Nephron (organoid): Measurements from ENCODE around the gene IQCN.

Experiments used
- H3K27ac Mint-ChIP-seq, 3 experiments: 2 replicates each; pipeline ENCODE4 v1.8.0; 2020; ENCODE audit warnings: mixed read lengths in 3 of 3, mild to moderate bottlenecking in 2 of 3, moderate library complexity in 1 of 3
- H3K27me3 Mint-ChIP-seq: 2 replicates; pipeline ENCODE4 v1.8.0; 2021; ENCODE audit warnings: low read depth, mild to moderate bottlenecking, moderate library complexity, mixed read lengths
- H3K36me3 Mint-ChIP-seq: 2 replicates; pipeline ENCODE4 v1.8.0; 2020; ENCODE audit warnings: low read depth, mixed read lengths
- H3K4me1 Mint-ChIP-seq: 2 replicates; pipeline ENCODE4 v1.8.0; 2020; ENCODE audit warnings: mixed read lengths
- H3K4me3 Mint-ChIP-seq, 3 experiments: 2 replicates each; pipeline ENCODE4 v1.8.0; 2020; ENCODE audit warnings: mild to moderate bottlenecking in 3 of 3, mixed read lengths in 3 of 3, moderate library complexity in 2 of 3
- H3K9me3 Mint-ChIP-seq: 2 replicates; pipeline ENCODE4 v1.8.0; 2020; ENCODE audit warnings: mixed read lengths
- CTCF ChIP-seq, 3 experiments: fragments of 200-600 bp; sonication (generic); IDR thresholded peaks; one replicate each; pipeline ENCODE4 v1.5.0; 2021; ENCODE audit warnings: antibody characterized with exemption in 3 of 3; ENCODE audit not compliant: unreplicated experiment in 3 of 3

The IQCN gene

DNA sequence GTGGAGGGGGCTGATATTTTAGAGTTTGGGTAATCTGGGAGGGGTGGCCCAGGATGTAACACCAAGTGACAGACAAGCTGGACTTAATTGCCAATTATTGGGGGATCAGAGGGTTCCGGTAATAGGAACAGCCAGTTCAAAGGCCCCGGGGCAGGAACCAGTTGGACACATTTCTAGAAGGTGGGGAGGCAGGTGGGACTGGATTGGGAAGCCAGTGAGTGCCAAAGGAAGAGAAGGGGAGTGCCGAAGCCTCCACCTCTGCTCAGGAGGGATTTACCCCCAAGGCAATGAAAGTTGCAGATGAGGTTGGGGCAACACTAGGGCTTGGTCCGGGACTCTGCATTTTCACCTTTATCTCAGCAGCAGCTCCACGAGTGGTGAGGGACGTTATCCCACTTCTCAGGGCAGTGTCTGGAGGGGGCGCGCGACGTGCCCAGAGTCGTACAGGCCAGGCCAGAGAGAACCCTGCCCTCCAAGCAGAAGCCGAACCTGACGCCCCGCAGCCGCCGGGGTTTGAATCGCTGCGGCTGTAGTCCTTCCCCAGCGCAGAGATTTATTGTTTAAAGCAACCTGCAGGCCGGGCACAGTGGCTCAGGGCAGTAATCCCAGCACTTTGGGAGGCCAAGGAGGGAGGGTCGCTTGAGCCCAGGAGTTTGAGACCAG is 12.9 kb upstream of the IQCN start:
- Mint-ChIP-seq H3K4me3 (peak overlapping the region; percentile 23 to 50 (median 44)), H3K27me3 (no peaks in the 10 kb centered on the region)

GRCh38 chr19:18284712-18285360 is 10.6 kb upstream of the IQCN start:
- no peaks in the 10 kb centered on the region for H3K27me3 Mint-ChIP-seq
- H3K36me3 Mint-ChIP-seq = peaks cover under 1% of the 10 kb centered on the region
- peak overlapping the region; percentile 91 to 93 (median 93) for H3K27ac Mint-ChIP-seq
- peak overlapping the region; percentile 12 to 63 (median 46) for H3K4me3 Mint-ChIP-seq
- no peaks in the 10 kb centered on the region for H3K9me3 Mint-ChIP-seq
- no peak for TF ChIP-seq CTCF (IDR thresholded peaks at IDR 0.05; ENCODE audit: unreplicated experiment in 3 of 3)
- peaks cover 47% of the 10 kb centered on the region for H3K4me1 Mint-ChIP-seq

More for the DNA sequence above, 12.9 kb upstream of the IQCN start:
- peaks cover 59% of the 10 kb centered on the region for H3K4me1 Mint-ChIP-seq
- peak overlapping the region; percentile 88 to 91 (median 89) for H3K27ac Mint-ChIP-seq
- no peaks in the 10 kb centered on the region for H3K36me3 Mint-ChIP-seq
- no peaks in the 10 kb centered on the region for H3K9me3 Mint-ChIP-seq
- TF ChIP-seq CTCF (IDR thresholded peaks at IDR 0.05; ENCODE audit: unreplicated experiment in 3 of 3) = no peak

- Mint-ChIP-seq H3K4me1 (peaks cover 48% of the 10 kb centered on the region), H3K36me3 (peaks cover 12% of the 10 kb centered on the region), H3K27ac (peak overlapping the region in 1 of 3 experiments; percentile 93), H3K27me3 (no peaks in the 10 kb centered on the region), H3K4me3 (peak overlapping the region; percentile 23 to 61 (median 59)), H3K9me3 (no peaks in the 10 kb centered on the region)
- no peak for TF ChIP-seq CTCF (IDR thresholded peaks at IDR 0.05; ENCODE audit: unreplicated experiment in 3 of 3)
Observed at GRCh38 chr19:18283338-18283737, 9.1 kb upstream of the IQCN start.

- Mint-ChIP-seq H3K9me3 (no peaks in the 10 kb centered on the region), H3K27ac (peak overlapping the region; percentile 99 to 100 (median 100)), H3K4me3 (peak overlapping the region; percentile 84 to 88 (median 86)), H3K4me1 (peaks cover 44% of the 10 kb centered on the region), H3K36me3 (peaks cover 16% of the 10 kb centered on the region), H3K27me3 (no peaks in the 10 kb centered on the region)
- TF ChIP-seq CTCF (IDR thresholded peaks at IDR 0.05; ENCODE audit: unreplicated experiment in 3 of 3) = no peak
Observed at GRCh38 chr19:18282788-18283141, 8.5 kb upstream of the IQCN start.

DNA sequence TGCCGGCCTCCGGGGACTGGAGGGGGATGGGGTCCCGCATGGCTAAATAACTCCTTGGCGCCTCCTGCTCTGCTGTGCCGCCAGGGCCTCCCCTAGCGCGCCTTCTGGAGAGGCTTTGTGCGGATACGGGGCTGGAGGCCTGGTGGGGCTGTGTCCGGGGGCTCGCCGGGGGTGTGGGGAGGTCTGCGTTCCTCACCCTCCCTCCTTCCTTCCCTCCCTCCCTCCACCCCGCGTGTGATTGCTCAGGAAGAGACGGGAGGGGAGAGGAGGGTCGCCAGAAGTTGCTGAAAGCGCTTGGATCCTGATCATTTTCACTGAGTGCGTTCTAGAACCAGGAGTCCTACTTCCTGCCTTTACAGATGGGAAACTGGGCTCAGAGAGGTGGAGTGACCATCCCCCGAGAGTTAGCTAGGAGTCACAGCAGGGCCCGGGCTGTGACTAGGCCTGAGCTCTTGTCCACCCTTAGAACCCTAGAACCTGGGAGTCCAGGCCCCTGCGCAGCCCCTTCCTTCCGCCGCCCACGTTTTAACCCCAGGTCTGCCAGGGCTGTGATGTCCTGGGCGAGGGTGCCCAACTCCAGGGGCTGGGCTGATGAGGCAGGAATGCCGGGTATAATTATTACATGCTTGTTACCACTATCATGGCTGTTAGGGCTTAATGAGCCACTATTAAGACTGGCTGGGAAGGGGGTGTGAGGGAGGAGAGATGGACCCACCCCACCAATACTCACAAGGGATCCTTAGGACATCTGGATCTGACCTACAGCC is 8.0 kb upstream of the IQCN start:
- H3K4me1 Mint-ChIP-seq = peaks cover 42% of the 10 kb centered on the region
- H3K36me3 Mint-ChIP-seq = peaks cover 20% of the 10 kb centered on the region
- peak overlapping the region; percentile 84 to 88 (median 86) for H3K4me3 Mint-ChIP-seq
- TF ChIP-seq CTCF (IDR thresholded peaks at IDR 0.05; ENCODE audit: unreplicated experiment in 3 of 3) = peak in 1 of 3 experiments; percentile 7
- peak overlapping the region; percentile 99 to 100 (median 100) for H3K27ac Mint-ChIP-seq
- no peaks in the 10 kb centered on the region for H3K9me3 Mint-ChIP-seq
- no peaks in the 10 kb centered on the region for H3K27me3 Mint-ChIP-seq
